HG03135 (cell line): ENCODE measurements around the gene PRSS50.
"Not testable (repeated sequence)": the region's sequence is repeated elsewhere in the genome, so short reads cannot be mapped to it uniquely, and the experiment has no call there.

Experiments used
- ATAC-seq: cut with Tn5 transposase; IDR thresholded peaks from one replicate; pipeline ENCODE4 v1.9.1; 2021; ENCODE audit warnings: mild to moderate bottlenecking, moderate library complexity; ENCODE audit not compliant: unreplicated experiment

Gene PRSS50

GRCh38 chr3:46717447-46718231 is at the start of gene PRSS50:
Gene PRSS50, minus strand, starts transcription at chr3:46717869. Its CDS starts 45 bp downstream, at chr3:46717824.
- no peak for ATAC-seq

- ATAC-seq = no peak
Measured at GRCh38 chr3:46764206-46764605, 46.5 kb upstream of the PRSS50 start.

DNA sequence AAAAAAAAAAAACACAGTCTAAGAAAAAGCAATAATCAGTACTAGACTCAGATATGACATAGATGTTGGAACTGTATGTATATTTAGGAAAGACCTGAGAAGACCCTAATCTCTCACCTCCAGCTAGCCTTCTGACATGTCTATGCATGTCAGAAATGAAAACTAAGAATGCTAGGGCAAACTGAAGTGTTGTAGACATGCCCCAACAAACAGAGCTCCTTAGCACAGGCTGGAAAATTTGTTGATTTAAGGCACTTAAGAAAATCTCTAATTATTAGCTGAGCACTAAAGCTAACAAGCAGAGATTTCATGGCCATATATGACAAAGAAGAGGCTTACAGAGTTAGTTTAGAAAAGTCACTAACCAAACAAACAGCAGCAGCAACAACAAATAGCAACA is 45.5 kb upstream of the PRSS50 start:
- ATAC-seq = no peak

DNA sequence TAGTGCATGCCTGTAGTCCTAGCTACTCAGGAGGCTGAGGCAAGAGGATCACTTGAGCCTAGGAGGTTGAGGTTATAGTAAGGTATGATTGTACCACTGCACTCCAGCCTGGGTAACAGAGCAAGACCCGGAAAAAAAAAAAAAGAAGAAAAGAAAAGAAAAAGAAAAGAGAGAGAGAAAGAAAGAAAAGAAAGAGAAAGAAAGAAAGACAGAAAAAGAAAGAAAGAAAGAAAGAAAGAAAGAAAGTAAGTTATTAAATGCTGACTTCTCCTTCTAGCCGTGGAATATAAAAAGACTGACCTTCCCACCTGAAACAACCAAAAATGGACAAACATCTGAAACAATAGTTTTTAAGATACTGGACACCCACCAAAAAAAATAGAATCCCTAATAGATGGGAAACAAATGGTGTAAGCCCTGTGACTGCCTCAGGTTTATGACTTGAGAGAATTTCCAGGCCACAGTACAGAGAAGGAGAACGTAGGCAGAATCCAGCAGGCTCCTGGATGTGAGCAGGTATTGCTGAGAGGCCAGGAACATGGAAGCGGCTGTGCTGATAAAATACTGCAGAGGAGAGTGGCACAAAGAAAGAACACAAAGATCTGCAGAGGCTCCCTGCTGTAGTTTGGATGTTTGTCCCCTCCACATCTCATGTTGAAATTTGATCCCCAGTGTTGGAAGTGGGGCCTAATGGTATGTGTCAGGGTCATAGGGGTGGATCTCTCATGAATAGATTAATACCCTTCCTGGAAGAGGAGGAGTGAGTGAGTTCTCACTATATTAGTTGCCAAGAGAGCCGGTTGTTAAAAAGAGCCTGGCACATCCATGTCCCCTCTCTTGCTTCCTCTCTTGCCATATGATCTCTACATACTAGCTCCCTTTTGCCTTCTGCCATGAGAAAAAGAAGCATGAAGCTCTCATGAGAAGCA is 41.8 kb upstream of the PRSS50 start:
- ATAC-seq = no peak

DNA sequence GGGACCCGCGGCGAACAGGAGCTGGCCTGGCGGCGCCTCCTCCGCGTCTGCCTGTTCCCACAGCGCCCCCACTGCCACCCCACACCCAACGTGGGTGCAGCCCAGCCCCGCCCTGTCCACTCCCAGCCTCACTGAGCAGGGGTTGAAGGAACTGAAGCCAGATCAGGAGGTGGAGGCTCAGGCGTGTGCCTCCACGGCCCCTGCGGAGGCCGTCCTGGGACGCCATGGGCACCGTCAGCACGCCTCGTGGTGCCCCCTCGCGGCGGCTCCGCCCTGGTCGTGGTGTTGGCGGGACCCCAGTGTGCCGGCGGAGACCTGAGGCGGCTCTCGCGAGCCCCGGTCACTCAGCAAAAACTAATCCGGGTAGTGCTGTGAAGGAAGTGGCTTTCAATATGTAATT is 39.0 kb upstream of the PRSS50 start:
- no peak for ATAC-seq

DNA sequence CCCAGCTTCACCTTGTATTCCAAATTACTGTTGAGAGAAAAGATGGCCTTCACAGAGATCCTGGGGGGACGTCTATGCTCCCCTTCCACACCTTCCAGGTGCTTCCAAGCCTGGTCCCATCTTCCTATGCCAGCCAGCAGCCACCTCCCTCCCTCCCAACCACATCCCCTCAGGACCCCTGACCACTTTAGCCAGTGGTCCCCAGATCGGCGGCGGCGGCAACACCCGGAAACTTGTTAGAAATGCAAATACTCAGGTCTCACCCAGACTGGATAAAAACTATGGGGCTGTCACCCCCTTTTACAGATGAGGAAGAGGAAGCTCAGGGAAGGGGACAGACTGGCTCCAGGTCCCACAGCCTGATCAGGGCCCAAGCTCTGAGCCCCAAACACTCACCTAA is 38.0 kb upstream of the PRSS50 start:
- no peak for ATAC-seq

DNA sequence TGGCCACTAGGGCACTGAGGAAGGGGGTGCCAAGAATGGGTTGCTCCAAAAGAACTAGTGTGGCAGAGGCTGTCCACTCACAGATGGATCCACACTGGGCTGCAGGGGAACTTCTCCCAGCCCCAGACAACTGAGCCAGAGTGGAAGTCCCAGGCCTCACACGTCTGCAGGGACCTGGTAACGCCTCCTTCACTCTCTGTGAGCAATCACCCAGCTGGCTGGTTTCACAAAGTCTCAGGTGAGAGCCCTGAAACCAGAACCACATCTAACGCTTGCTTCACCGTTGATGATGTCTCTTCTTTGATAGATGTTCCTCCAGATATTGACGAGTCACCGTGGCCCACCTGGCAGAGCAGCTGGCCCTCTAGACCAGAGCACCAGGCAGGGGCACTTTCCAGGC is 35.5 kb upstream of the PRSS50 start:
- ATAC-seq = not testable (repeated sequence)

- ATAC-seq = no peak
Measured at GRCh38 chr3:46750555-46751038, 32.9 kb upstream of the PRSS50 start.

DNA sequence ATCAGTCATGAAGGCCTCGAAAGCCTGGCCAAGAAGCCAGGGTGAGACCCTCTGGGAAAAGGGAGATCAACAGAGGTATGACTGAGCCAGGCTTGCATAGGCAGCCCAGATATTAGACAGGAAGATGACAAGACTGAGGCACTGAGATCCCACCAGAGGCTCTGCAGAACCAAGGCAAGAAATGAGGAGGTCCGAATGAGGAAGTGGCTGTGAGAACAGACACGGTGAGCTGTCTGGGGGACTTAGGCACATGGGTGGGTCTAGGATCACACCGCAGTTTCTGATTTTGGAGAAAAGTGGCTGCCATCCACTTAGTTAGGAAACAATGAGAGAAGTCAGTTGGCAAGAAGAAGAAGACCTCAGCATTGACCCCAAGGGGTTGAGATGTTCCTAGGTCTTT is 31.5 kb upstream of the PRSS50 start:
- ATAC-seq = no peak

GRCh38 chr3:46748170-46748569 is 30.5 kb upstream of the PRSS50 start:
- ATAC-seq = no peak

GRCh38 chr3:46746711-46747110 is 29.0 kb upstream of the PRSS50 start:
- no peak for ATAC-seq

DNA sequence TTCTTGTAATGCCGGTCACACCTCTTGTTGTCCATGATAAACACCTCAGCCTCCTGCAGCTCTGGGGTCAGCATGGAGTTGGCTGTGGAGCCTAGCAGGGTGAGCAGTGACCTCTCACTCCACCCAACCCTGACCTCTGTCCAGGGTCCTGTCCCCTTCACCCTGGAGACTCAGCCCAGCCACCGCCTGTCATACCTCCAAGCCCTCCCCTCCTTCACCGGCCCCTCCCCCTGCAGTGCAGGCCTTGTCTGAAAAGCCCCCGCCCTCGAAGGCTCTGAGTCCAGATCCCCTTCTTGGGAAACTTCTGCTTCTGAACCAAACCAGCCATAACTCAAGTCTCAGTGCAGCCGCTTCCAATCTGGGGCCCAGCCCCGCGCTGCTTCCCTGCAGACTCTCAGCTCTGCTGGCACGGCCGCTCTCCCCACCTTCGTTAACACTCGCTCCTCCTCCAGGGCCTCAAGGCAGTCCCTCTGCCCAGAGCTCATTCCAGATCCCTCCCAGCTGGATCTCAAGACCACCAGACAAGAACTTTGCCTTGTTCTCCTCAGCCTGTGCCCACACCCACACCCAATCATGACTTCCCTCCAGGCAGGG is 25.4 kb upstream of the PRSS50 start:
- no peak for ATAC-seq

DNA sequence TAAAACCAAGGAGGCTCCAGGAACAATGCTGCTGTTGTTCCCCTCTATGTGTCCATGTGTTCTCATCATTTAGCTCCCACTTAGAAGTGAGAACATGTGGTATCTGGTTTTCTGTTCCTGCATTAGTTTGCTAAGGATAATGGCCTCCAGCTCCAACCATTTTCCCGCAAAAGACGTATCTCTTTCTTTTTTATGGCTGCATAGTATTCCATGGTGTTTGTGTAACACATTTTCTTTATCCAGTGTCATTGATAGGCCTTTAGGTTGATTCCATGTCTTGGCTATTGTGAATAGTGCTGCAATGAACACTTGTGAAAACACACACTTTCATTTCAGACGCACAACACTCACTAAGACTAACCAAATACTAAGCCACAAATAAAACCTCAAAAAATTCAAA is 21.9 kb upstream of the PRSS50 start:
- not testable (repeated sequence) for ATAC-seq

GRCh38 chr3:46737329-46737731 is 19.7 kb upstream of the PRSS50 start:
- ATAC-seq = no peak

DNA sequence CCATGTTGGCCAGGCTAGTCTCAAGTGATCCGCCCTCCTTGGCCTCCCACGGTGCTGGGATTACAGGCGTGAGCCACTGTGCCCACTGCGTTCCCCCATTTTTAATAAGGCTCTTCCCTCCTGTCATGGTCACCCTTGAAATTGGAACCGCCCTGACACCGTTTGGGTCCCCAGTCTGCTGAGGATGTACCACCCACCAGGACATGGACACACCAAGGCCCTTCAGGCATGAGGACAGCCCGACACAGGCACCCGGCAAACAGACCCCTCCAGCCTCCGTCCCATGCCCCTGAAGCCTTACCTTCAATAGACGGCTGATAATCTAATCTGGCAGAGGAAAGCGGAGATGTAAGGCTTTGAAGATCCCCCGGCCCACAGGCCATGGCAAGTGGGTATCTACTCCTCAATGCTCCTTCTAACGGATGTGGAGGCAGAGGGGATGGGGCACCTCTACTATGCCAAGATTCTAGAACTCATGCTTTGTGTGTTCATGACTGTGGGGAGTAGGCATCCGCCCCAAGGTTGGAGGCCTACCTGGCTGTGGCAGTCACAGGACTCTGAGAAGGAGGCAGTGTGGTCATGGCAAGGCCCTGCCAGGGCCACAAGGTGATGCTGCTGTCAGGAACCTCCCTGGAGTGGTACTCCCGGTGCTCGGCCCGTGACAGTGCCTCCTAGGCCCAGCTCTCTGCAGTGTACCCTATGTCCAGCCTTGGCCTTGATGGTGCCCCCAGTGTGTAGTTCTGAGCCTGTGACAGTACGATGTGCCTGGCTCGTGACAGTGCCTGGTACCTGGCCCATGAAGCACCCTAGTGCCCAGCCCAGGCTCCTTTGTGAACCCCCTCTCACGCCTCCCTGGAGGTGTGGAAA is 18.6 kb upstream of the PRSS50 start:
- ATAC-seq = no peak

GRCh38 chr3:46734773-46735172 is 17.1 kb upstream of the PRSS50 start:
- ATAC-seq = no peak

DNA sequence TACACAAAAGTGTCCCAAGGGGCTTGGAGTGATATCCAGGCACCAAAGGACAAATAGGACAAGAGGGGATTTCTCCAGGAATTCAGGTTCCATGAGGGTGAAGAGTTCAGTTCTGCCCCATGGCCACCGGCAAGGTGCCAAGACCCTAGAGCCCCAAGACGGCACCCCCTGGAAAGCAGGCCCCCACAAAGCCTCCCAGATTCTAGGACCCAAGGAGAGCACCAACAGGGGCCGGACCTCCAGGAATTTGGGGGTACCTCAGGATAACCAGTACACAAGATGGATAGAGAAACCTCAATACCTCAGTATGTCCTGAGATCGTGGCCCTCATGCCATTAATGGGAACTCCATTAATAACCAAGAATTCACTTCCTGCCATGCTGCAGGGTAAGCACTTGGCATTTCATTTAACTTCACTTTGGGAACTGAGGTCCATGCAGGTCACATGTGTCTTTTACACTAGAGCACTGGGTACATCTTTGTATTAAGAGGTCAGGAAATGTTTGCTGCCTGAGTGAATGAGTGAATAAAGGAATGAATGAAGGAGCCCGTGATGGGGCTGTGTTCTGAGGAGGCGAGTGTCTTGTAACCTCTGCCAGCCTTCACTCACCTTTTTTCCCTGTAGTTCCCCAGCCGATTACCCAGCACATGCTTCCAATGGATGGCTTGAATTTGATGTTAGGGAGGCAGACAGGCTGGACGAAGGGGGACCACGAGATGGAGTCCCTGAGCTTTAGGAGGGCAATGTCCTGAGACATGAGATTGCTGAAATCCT is 15.5 kb upstream of the PRSS50 start:
- no peak for ATAC-seq

DNA sequence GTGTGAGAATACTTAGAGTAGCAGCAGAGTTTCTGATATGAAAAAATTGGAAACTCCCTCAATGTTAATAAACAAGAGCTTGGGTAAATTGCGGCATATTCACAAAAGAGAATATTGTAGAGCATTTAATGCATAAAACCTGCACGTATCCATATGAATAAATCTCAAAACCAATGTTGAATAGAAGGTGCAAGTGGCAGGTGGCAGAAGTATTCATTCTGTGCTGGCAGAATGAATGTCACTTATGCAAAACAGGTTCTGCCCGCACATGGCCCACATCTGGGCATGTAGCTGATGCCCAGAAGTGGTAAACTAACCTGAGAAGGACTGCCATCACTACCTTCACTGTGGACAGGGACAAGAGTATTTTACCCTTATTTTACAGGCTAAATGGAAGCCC is 14.1 kb upstream of the PRSS50 start:
- ATAC-seq = no peak

DNA sequence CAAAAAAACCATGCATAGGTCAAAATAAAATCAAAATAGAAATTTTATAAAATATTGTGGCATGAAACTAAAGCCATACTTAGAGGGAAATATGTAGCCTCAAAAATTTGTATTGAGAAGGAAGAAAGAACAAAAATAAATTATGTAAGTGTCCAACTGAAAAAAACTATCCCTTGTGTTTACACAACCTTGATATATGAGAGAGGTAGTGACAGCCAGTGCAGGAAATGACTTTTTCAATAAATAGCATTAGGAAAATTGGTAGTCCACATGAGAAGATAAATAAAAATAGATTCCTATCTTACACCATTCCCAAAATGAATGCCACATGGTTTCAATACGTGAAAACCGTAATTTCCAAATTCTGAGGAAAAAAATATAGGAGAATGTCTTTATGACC is 13.2 kb upstream of the PRSS50 start:
- ATAC-seq = no peak

- ATAC-seq = no peak
Measured at GRCh38 chr3:46729038-46729437, 11.4 kb upstream of the PRSS50 start.
